A549 treated with ZK216348 at 1 μM for 4 hours (cell line): ENCODE data around the gene CDK9. TPM values are rescaled to one million over a fixed set of nuclear protein-coding genes. Genes with fewer than 3 reads are reported as not detected.

Source experiments
- total RNA-seq: library from RNA; stranded (reverse); fragments of 200-300 nt; extraction: Qiagen RNA extraction; gene quantifications from 5 replicates; pipeline ENCODE4 v1.2.3, GENCODE V29; 2022; ENCODE audit warnings: low read depth

The CDK9 gene
- 40.0 to 51.7 TPM (median 44.6 TPM) in 5 replicates for total RNA-seq

GRCh38 chr9:127785933-127786772 lies at the start of gene CDK9:
TSS of gene CDK9 (plus strand) at chr9:127786034. CDS start at chr9:127786149, 115 bp downstream.

DNA sequence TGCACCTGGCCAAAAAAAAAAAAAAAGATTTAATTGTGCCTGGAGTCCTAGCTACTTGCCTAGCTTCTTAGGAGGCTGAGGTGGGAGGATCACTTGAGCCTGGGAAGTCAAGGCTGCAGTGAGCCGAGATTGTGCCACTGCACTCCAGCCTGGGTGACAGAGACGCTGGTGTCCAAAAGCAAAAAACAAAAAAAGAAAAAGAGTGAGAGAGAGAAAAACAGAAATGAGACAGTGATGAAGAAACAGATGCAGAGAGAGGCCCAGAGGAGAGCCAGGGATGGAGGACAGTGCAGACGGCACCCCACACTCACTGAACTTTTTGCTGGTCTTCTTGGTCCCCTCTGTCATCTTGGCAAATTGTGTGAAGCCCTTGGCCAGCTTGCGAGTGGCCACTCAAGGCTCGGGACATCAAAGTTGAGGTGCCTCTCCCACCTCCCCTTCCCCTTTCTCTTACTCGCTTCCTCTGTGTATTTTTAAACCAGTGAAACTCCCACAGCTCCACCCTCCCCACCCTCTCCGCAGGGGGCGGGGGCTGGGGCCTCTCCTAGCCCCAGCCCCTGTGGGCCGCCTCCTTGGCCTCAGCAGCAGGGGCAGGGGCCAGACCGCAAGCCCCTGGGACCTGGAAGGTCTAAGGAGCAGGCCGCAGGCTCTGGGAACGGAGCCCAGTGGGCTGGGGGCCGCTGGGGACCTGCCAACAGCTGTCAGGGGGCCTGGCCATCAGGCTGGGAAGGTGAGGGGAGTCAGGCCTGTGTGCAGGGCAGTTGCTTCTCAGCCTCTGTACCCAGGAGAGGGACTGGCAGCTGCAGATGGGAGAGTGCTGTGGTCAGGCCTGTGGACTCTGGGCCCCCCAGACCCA lies 7.3 kb upstream of the CDK9 start, which contains the start of gene SH2D3C:
Gene SH2D3C (minus strand): TSS at position 387 of the 856 bp plus-strand sequence. CDS start 39 bp downstream, at position 348.

GRCh38 chr9:127802576-127803443 lies 17.0 kb downstream of the CDK9 start, which contains the start of gene FPGS:
TSS of gene FPGS (plus strand) at chr9:127802882. CDS start at chr9:127802925, 43 bp downstream.

Other genes starting within 250 kb of the CDK9 start
- 14.4 to 19.3 TPM (median 18.2 TPM) in 5 replicates for gene STXBP1, start 173.8 kb upstream of the CDK9 start, total RNA-seq
- gene CFAP157, start 79.0 kb upstream of the CDK9 start, total RNA-seq: 0.09 TPM in 1 of 5 replicates, not detected in the others
- gene PTRH1, start 70.4 kb upstream of the CDK9 start, total RNA-seq: 9.0 to 23.4 TPM (median 17.6 TPM) in 5 replicates
- 0.05 TPM in 1 of 5 replicates, not detected in the others for gene TTC16, start 70.0 kb upstream of the CDK9 start, total RNA-seq
- 7.4 to 16.0 TPM (median 14.9 TPM) in 5 replicates for gene TOR2A, start 50.7 kb upstream of the CDK9 start, total RNA-seq
- 0.12 to 0.40 TPM (median 0.15 TPM) in 3 of 5 replicates, not detected in the others for gene SH2D3C, start 7.4 kb upstream of the CDK9 start, total RNA-seq
- 39.9 to 58.3 TPM (median 48.9 TPM) in 5 replicates for gene FPGS, start 16.8 kb downstream of the CDK9 start, total RNA-seq
- gene ENG, start 68.6 kb downstream of the CDK9 start, total RNA-seq: 0.09 to 0.16 TPM (median 0.11 TPM) in 5 replicates
- gene AK1, start 91.6 kb downstream of the CDK9 start, total RNA-seq: 37.7 to 85.9 TPM (median 77.5 TPM) in 5 replicates
- 19.1 to 27.6 TPM (median 21.0 TPM) in 5 replicates for gene ST6GALNAC6, start 113.6 kb downstream of the CDK9 start, total RNA-seq
- gene ST6GALNAC4, start 131.0 kb downstream of the CDK9 start, total RNA-seq: 9.1 to 22.7 TPM (median 18.4 TPM) in 5 replicates
- gene PIP5KL1, start 144.7 kb downstream of the CDK9 start, total RNA-seq: 0.75 to 2.7 TPM (median 2.0 TPM) in 5 replicates
- gene DPM2, start 151.8 kb downstream of the CDK9 start, total RNA-seq: 34.0 to 47.1 TPM (median 44.5 TPM) in 5 replicates
- 39.5 to 62.3 TPM (median 58.8 TPM) in 5 replicates for gene EEIG1, start 195.0 kb downstream of the CDK9 start, total RNA-seq